ENCODE measurements around the gene ADAM12. TPM values are rescaled to one million over a fixed set of nuclear protein-coding genes. Genes with fewer than 3 reads are reported as not detected.

ADAM12 gene
- polyA plus RNA-seq, 1 donor from 2014 or later = 0.09 TPM

- Histone ChIP-seq H3K27ac (ENCODE audit: low read length) (no peak overlapping the region), H3K9ac (ENCODE audit: low read length) (no peak overlapping the region), H2AFZ (ENCODE audit: low read depth, low read length) (no peak overlapping the region)
These were observed 301.1 kb downstream of the ADAM12 start for GRCh38 chr10:126087153-126087680.

GRCh38 chr10:126085806-126086205, 302.5 kb downstream of the ADAM12 start:
- no peak overlapping the region for H3K4me3 ChIP-seq (ENCODE audit: low read length)
- TF ChIP-seq CTCF (IDR thresholded peaks at IDR 0.05; ENCODE audit: poor library complexity, severe bottlenecking) = no peak
- no peak for TF ChIP-seq SMC3 (conservative IDR thresholded peaks at IDR 0.05; ENCODE audit: poor library complexity)
- no peak for TF ChIP-seq EP300 (conservative IDR thresholded peaks at IDR 0.05; ENCODE audit: poor library complexity, severe bottlenecking)
- H3K27me3 ChIP-seq (ENCODE audit: insufficient read depth, low read depth, low read length) = no peaks in the 10 kb centered on the region
- no peak overlapping the region for H3K4me2 ChIP-seq (ENCODE audit: low read length)
- no peak overlapping the region for H3K9ac ChIP-seq (ENCODE audit: low read length)
- H3K9me2 ChIP-seq (ENCODE audit: insufficient read depth, low read length) = no peaks in the 10 kb centered on the region
- H3K27ac ChIP-seq (ENCODE audit: low read length) = no peak overlapping the region
- no peaks in the 10 kb centered on the region for H4K20me1 ChIP-seq (ENCODE audit: insufficient read depth)
- no peaks in the 10 kb centered on the region for H3K9me3 ChIP-seq (ENCODE audit: low read length)
- no peak overlapping the region for H2AFZ ChIP-seq (ENCODE audit: low read depth, low read length)
- H3K79me2 ChIP-seq (replicated peaks; ENCODE audit: insufficient read depth, low read length) = no peaks in the 10 kb centered on the region
- H3K36me3 ChIP-seq (ENCODE audit: insufficient read depth, low read length) = no peaks in the 10 kb centered on the region
- H3F3A ChIP-seq (ENCODE audit: insufficient read depth, low read length, poor library complexity, severe bottlenecking) = no peaks in the 10 kb centered on the region

More at GRCh38 chr10:126087153-126087680, 301.1 kb downstream of the ADAM12 start:
- H3K27me3 ChIP-seq (ENCODE audit: insufficient read depth, low read depth, low read length) = no peaks in the 10 kb centered on the region
- no peaks in the 10 kb centered on the region for H4K20me1 ChIP-seq (ENCODE audit: insufficient read depth)
- H3K4me2 ChIP-seq (ENCODE audit: low read length) = no peak overlapping the region
- H3K79me2 ChIP-seq (replicated peaks; ENCODE audit: insufficient read depth, low read length) = no peaks in the 10 kb centered on the region
- no peaks in the 10 kb centered on the region for H3F3A ChIP-seq (ENCODE audit: insufficient read depth, low read length, poor library complexity, severe bottlenecking)
- no peaks in the 10 kb centered on the region for H3K9me2 ChIP-seq (ENCODE audit: insufficient read depth, low read length)
- no peaks in the 10 kb centered on the region for H3K9me3 ChIP-seq (ENCODE audit: low read length)
- no peak overlapping the region for H3K4me3 ChIP-seq (ENCODE audit: low read length)
- H3K36me3 ChIP-seq (ENCODE audit: insufficient read depth, low read length) = no peaks in the 10 kb centered on the region
- no peak for TF ChIP-seq REST (IDR thresholded peaks at IDR 0.05; ENCODE audit: borderline replicate concordance)

- Histone ChIP-seq H2AFZ (ENCODE audit: low read depth, low read length) (no peak overlapping the region), H4K20me1 (ENCODE audit: insufficient read depth) (no peaks in the 10 kb centered on the region), H3K27me3 (ENCODE audit: insufficient read depth, low read depth, low read length) (no peaks in the 10 kb centered on the region), H3K9ac (ENCODE audit: low read length) (no peak overlapping the region), H3K9me2 (ENCODE audit: insufficient read depth, low read length) (no peaks in the 10 kb centered on the region), H3K4me3 (ENCODE audit: low read length) (no peak overlapping the region), H3K36me3 (ENCODE audit: insufficient read depth, low read length) (no peaks in the 10 kb centered on the region), H3F3A (ENCODE audit: insufficient read depth, low read length, poor library complexity, severe bottlenecking) (no peaks in the 10 kb centered on the region), H3K4me2 (ENCODE audit: low read length) (no peak overlapping the region), H3K27ac (ENCODE audit: low read length) (no peak overlapping the region), H3K9me3 (ENCODE audit: low read length) (no peaks in the 10 kb centered on the region), H3K79me2 (replicated peaks; ENCODE audit: insufficient read depth, low read length) (no peaks in the 10 kb centered on the region)
- TF ChIP-seq EZH2 (IDR thresholded peaks at IDR 0.05; ENCODE audit: borderline replicate concordance, insufficient read depth, low read length, poor library complexity, severe bottlenecking) = no peak
- no peak for TF ChIP-seq SMC3 (conservative IDR thresholded peaks at IDR 0.05; ENCODE audit: poor library complexity)
- no peak for TF ChIP-seq RAD21 (conservative IDR thresholded peaks at IDR 0.05)
- no peak for TF ChIP-seq CTCF (IDR thresholded peaks at IDR 0.05; ENCODE audit: poor library complexity, severe bottlenecking)
- no peak for TF ChIP-seq POLR2AphosphoS5 (IDR thresholded peaks at IDR 0.05)
These were observed 303.9 kb downstream of the ADAM12 start for GRCh38 chr10:126084369-126084768.
